Activated naive CD8-positive, alpha-beta T cell treated with anti-CD3 and anti-CD28 coated beads, Interleukin-2, amount 50 U/mL, for 24 hours (primary cell): Measurements from ENCODE around the gene COL23A1.

ENCODE experiments used
- ATAC-seq: fragments of 150-1000 bp; cut with Tn5 transposase; one replicate; pipeline ENCODE4 v1.10.0; 2021
- DNase-seq: peaks from one replicate; pipeline ENCODE4 v3.0.0; 2021
- H3K27ac Mint-ChIP-seq: one replicate; pipeline ENCODE4 v1.8.0; 2021; ENCODE audit warnings: mild to moderate bottlenecking, mixed read lengths
- H3K27me3 Mint-ChIP-seq: one replicate; pipeline ENCODE4 v1.8.0; 2021; ENCODE audit warnings: mixed read lengths
- H3K36me3 Mint-ChIP-seq: one replicate; pipeline ENCODE4 v1.8.0; 2021; ENCODE audit warnings: low read depth, mixed read lengths
- H3K4me1 Mint-ChIP-seq: one replicate; pipeline ENCODE4 v1.8.0; 2021; ENCODE audit warnings: mixed read lengths
- H3K4me3 Mint-ChIP-seq: one replicate; pipeline ENCODE4 v1.8.0; 2021; ENCODE audit warnings: mild to moderate bottlenecking, moderate library complexity, mixed read lengths
- H3K9me3 Mint-ChIP-seq: one replicate; pipeline ENCODE4 v1.8.0; 2021; ENCODE audit warnings: mixed read lengths

Gene COL23A1

DNA sequence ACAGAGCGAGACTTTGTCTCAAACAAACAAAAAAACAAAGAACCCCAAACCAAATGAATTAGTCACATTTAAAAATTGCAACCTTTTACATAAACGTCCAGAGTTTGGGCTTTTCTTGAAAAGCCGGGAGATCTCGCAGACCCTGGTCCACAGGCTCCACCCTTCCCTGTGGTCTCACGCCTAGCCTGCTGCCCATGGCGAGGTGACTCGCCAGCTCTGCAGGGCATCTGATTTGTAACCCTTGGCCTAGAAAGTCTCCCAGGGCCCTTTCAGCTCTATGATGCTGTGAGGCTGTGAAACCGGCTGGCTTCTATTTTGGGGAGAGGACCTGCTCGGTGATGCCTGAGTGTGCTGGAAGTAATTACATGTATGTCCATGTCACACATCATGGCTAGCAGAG is 312.8 kb downstream of the COL23A1 start:
- no peak for ATAC-seq
- no peaks in the 10 kb centered on the region for H3K36me3 Mint-ChIP-seq
- H3K27me3 Mint-ChIP-seq, result peaks cover 4% of the 10 kb centered on the region

GRCh38 chr5:178274781-178275537 is 315.2 kb downstream of the COL23A1 start:
- H3K9me3 Mint-ChIP-seq, result no peaks in the 10 kb centered on the region
- DNase-seq, result no peak

More for the DNA sequence above, 312.8 kb downstream of the COL23A1 start:
- Mint-ChIP-seq H3K27ac (no peak overlapping the region), H3K4me1 (peaks cover 3% of the 10 kb centered on the region), H3K4me3 (no peak overlapping the region), H3K9me3 (no peaks in the 10 kb centered on the region)
- no peak for DNase-seq

GRCh38 chr5:178273665-178274541 is 316.3 kb downstream of the COL23A1 start:
- no peaks in the 10 kb centered on the region for H3K4me1 Mint-ChIP-seq

More at GRCh38 chr5:178274781-178275537, 315.2 kb downstream of the COL23A1 start:
- ATAC-seq, result no peak
- H3K27ac Mint-ChIP-seq, result no peak overlapping the region
- no peaks in the 10 kb centered on the region for H3K36me3 Mint-ChIP-seq
- H3K27me3 Mint-ChIP-seq, result peaks cover 4% of the 10 kb centered on the region
- peaks cover 3% of the 10 kb centered on the region for H3K4me1 Mint-ChIP-seq
- H3K4me3 Mint-ChIP-seq, result no peak overlapping the region

GRCh38 chr5:178273041-178273440 is 317.2 kb downstream of the COL23A1 start:
- Mint-ChIP-seq H3K9me3 (no peaks in the 10 kb centered on the region), H3K27me3 (peaks cover 3% of the 10 kb centered on the region), H3K4me3 (no peak overlapping the region), H3K27ac (no peak overlapping the region), H3K36me3 (no peaks in the 10 kb centered on the region), H3K4me1 (no peaks in the 10 kb centered on the region)
- ATAC-seq, result no peak
- no peak for DNase-seq

More at GRCh38 chr5:178273665-178274541, 316.3 kb downstream of the COL23A1 start:
- no peak overlapping the region for H3K27ac Mint-ChIP-seq
- H3K27me3 Mint-ChIP-seq, result peaks cover 3% of the 10 kb centered on the region
- no peak for DNase-seq
- H3K4me3 Mint-ChIP-seq, result no peak overlapping the region
- no peaks in the 10 kb centered on the region for H3K36me3 Mint-ChIP-seq
- no peaks in the 10 kb centered on the region for H3K9me3 Mint-ChIP-seq
- ATAC-seq, result no peak

DNA sequence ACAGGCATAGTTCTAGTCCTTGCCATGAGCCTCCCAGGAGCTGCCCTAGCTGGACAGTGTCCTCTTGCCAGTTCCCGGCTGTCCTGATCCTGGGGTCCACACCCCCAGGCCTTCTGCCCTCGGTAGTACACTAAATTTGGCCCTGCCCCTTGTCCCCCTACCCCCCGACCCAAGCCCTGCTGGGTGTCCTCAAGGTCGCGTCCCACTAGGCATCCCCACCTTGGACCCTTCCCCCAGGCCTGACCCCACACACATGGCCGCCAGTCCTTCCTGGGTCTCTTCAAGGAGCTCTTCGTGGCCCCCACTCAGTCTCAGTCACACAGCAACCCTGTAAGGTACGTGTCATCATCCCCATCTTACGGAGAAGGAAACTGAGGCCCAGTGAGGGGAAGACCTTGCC is 317.6 kb downstream of the COL23A1 start:
- ATAC-seq, result no peak
- DNase-seq, result no peak
- H3K27ac Mint-ChIP-seq, result no peak overlapping the region
- no peaks in the 10 kb centered on the region for H3K36me3 Mint-ChIP-seq
- no peak overlapping the region for H3K4me3 Mint-ChIP-seq
- no peaks in the 10 kb centered on the region for H3K9me3 Mint-ChIP-seq
- H3K4me1 Mint-ChIP-seq, result no peaks in the 10 kb centered on the region
- peaks cover 1% of the 10 kb centered on the region for H3K27me3 Mint-ChIP-seq

DNA sequence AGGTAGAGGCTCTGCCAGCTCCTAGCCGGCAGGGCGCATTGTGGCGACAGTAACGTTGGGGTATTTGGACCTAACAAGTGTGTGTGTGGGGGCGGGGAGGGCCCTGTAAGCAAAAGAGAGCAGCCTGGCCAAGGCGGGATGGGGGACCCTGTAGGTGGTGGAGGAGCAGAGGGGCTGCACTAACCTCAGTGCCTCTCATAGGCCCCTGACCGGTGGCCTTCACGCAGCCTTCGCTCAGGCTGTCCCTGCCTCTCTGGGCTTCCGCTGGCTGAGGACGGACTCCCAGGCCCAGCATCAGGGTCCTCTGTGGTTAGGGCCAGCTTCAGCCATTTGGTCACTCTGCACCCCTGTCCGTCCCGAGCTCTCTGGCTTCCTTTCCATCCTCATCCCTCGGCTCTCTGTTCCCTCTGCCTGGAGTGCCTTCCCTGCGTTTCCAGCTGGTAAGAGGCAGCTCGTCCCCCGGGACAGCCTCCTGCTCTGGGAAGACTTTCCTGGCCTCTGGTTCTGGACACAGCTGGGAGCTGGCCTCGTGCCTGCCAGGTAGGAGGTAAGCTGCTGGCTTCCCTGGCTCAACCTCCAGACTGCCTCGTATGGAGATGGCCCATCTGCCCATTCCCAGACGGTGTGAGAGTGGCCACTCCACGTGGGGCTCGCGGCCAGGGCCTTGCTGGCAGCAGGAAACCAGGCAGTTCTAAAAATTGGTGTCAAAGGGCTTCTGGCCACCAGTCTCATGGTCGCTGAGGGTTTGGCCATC is 318.3 kb downstream of the COL23A1 start:
- Mint-ChIP-seq H3K4me3 (no peak overlapping the region), H3K27ac (no peak overlapping the region), H3K4me1 (no peaks in the 10 kb centered on the region), H3K9me3 (no peaks in the 10 kb centered on the region), H3K36me3 (no peaks in the 10 kb centered on the region), H3K27me3 (no peaks in the 10 kb centered on the region)
- ATAC-seq (no peak), DNase-seq (no peak)

GRCh38 chr5:178271231-178271630 is 319.0 kb downstream of the COL23A1 start:
- DNase-seq (no peak), ATAC-seq (no peak)
- H3K4me1 Mint-ChIP-seq, result no peaks in the 10 kb centered on the region
- H3K36me3 Mint-ChIP-seq, result no peaks in the 10 kb centered on the region
- no peak overlapping the region for H3K4me3 Mint-ChIP-seq
- H3K9me3 Mint-ChIP-seq, result no peaks in the 10 kb centered on the region
- no peak overlapping the region for H3K27ac Mint-ChIP-seq
- H3K27me3 Mint-ChIP-seq, result no peaks in the 10 kb centered on the region

- no peaks in the 10 kb centered on the region for H3K4me1 Mint-ChIP-seq
- H3K27me3 Mint-ChIP-seq, result no peaks in the 10 kb centered on the region
- no peak overlapping the region for H3K27ac Mint-ChIP-seq
- DNase-seq, result no peak
- H3K36me3 Mint-ChIP-seq, result no peaks in the 10 kb centered on the region
- H3K9me3 Mint-ChIP-seq, result no peaks in the 10 kb centered on the region
- ATAC-seq, result no peak
- no peak overlapping the region for H3K4me3 Mint-ChIP-seq
These were observed 320.7 kb downstream of the COL23A1 start for GRCh38 chr5:178269499-178269898.

- Mint-ChIP-seq H3K27me3 (no peaks in the 10 kb centered on the region), H3K4me1 (no peaks in the 10 kb centered on the region), H3K27ac (no peak overlapping the region), H3K36me3 (no peaks in the 10 kb centered on the region), H3K9me3 (no peaks in the 10 kb centered on the region), H3K4me3 (no peak overlapping the region)
- DNase-seq (no peak), ATAC-seq (no peak)
These were observed 322.3 kb downstream of the COL23A1 start for GRCh38 chr5:178267876-178268275.

- no peak overlapping the region for H3K27ac Mint-ChIP-seq
- no peaks in the 10 kb centered on the region for H3K4me1 Mint-ChIP-seq
- no peak for ATAC-seq
- H3K9me3 Mint-ChIP-seq, result no peaks in the 10 kb centered on the region
- no peaks in the 10 kb centered on the region for H3K36me3 Mint-ChIP-seq
- no peak overlapping the region for H3K4me3 Mint-ChIP-seq
- no peaks in the 10 kb centered on the region for H3K27me3 Mint-ChIP-seq
- no peak for DNase-seq
These were observed 322.9 kb downstream of the COL23A1 start for GRCh38 chr5:178267245-178267644.

DNA sequence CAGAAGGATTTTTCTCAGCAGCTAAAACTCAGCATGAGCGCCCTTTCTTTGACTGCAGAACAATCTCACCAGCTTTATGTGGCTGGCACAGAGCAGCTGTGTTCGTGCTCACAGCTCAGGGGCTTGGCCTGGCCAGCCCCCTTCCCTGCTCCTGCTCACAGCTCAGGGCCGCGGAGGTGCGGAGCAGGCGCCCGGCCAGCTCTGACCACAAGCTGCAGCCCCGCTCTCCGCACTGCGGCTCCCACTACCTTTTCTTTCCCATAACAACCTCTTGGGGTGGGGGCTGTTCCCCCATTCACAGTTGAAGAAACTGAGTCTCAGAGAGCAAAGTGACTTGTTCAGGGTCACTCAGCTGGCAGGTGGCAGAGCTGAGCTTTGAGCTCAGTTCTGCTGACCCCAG is 323.6 kb downstream of the COL23A1 start:
- no peaks in the 10 kb centered on the region for H3K36me3 Mint-ChIP-seq
- ATAC-seq (no peak), DNase-seq (no peak)
- no peaks in the 10 kb centered on the region for H3K4me1 Mint-ChIP-seq
- no peaks in the 10 kb centered on the region for H3K9me3 Mint-ChIP-seq
- H3K4me3 Mint-ChIP-seq, result no peak overlapping the region
- H3K27ac Mint-ChIP-seq, result no peak overlapping the region
- H3K27me3 Mint-ChIP-seq, result no peaks in the 10 kb centered on the region

- no peak overlapping the region for H3K4me3 Mint-ChIP-seq
- no peaks in the 10 kb centered on the region for H3K9me3 Mint-ChIP-seq
- no peak overlapping the region for H3K27ac Mint-ChIP-seq
- H3K36me3 Mint-ChIP-seq, result no peaks in the 10 kb centered on the region
- no peak for DNase-seq
- no peak for ATAC-seq
- H3K4me1 Mint-ChIP-seq, result no peaks in the 10 kb centered on the region
- no peaks in the 10 kb centered on the region for H3K27me3 Mint-ChIP-seq
These were observed 324.4 kb downstream of the COL23A1 start for GRCh38 chr5:178265746-178266145.

DNA sequence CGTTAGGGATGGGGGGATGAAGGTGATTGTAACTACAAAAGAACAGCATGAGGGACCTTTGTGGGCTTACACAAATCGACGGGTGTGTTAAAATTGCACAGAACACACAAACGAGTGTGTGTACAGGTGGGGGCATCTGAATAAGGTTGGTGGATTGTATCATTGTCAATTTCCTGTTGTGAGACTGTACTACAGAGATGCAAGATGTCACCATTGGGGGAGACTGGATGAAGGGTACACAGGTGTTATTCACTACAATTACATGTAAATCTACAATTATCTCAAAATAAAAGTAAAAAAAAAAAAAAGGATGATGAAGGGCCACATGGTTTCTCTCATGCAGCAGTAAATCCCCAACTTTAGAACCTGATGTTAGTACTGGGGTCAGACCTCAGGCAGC is 326.1 kb downstream of the COL23A1 start:
- DNase-seq, result no peak
- ATAC-seq, result no peak
- H3K36me3 Mint-ChIP-seq, result no peaks in the 10 kb centered on the region
- peaks cover 1% of the 10 kb centered on the region for H3K4me1 Mint-ChIP-seq
- no peaks in the 10 kb centered on the region for H3K9me3 Mint-ChIP-seq
- H3K4me3 Mint-ChIP-seq, result no peak overlapping the region
- peak overlapping the region; percentile 17 for H3K27ac Mint-ChIP-seq
- H3K27me3 Mint-ChIP-seq, result no peaks in the 10 kb centered on the region

GRCh38 chr5:178261666-178262600 is 328.3 kb downstream of the COL23A1 start:
- peaks cover 1% of the 10 kb centered on the region for H3K4me1 Mint-ChIP-seq
- H3K36me3 Mint-ChIP-seq, result no peaks in the 10 kb centered on the region
- no peak for ATAC-seq
- no peak for DNase-seq
- H3K4me3 Mint-ChIP-seq, result no peak overlapping the region
- no peaks in the 10 kb centered on the region for H3K9me3 Mint-ChIP-seq
- no peak overlapping the region for H3K27ac Mint-ChIP-seq
- no peaks in the 10 kb centered on the region for H3K27me3 Mint-ChIP-seq
